GM19452 (cell line): ENCODE data around the gene CARD14.
"Not testable (repeated sequence)": the region's sequence is repeated elsewhere in the genome, so short reads cannot be mapped to it uniquely, and the experiment has no call there.

Experiments used
- ATAC-seq: cut with Tn5 transposase; IDR thresholded peaks from one replicate; pipeline ENCODE4 v1.9.1; 2021; ENCODE audit not compliant: unreplicated experiment

CARD14 gene

DNA sequence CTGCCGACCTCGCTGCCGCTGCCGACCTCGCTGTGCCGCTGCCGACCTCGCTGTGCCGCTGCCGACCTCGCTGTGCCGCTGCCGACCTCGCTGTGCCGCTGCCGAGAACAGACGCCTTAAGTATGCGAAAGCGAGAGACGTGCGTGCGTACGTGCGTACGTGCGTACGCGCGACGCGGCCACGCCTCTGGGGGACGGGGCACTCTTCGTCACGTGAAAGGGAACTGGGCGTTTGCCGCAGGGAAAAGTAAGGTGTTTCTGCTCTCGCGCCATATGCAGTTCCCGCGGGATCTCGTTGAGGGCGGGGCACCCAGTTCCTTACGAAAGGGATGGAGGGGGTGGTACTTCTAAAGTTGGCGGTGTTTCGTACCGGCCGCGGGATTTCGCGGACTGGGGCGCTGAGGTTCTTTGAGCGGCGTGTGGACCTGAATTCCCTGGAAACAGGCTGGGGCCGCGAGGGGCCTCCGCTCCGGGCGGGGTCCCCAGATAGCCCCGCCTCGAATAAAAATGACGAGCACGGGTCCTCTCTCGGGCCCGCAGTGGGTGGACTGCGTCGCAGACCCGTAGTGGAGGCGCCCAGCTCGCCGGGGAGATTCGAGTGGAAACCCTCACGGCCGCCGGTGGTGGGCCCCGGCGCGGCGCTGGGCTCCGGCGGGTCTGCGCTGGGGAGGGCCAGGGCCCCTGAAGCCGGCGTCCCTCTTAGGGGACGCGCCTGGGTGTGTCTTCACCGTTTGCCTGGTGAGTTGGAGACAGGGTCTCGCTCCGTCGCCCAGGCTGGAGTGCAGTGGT, 22.6 kb upstream of the CARD14 start, which contains the start of gene EIF4A3:
EIF4A3 (minus strand) TSS at position 94 of the 788 bp plus-strand sequence. CDS start 167 bp downstream, outside the sequence.
- peak; percentile 76 for ATAC-seq

DNA sequence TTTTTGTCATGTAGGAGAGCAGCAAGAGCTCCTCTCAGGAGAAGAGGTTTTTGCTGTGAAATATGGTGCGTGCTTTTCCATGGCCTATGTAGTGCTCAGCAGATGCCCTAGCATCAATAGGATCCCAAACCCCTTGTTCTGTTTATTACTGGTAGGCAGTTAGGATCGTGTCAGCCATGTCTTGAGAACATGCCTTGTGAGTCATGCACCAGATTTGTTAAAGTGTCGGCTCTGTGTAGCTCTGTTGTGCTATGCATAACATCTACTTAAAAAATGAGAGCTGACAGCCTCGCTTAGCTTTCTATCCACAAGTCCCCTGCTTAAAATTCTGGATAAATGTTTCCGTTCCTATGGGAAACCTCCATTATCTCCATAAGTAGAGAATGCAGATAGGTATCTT, 18.5 kb upstream of the CARD14 start:
- no peak for ATAC-seq

GRCh38 chr17:80152081-80152702, 17.6 kb upstream of the CARD14 start:
- ATAC-seq = no peak

GRCh38 chr17:80153004-80153403, 16.8 kb upstream of the CARD14 start:
- ATAC-seq = no peak

DNA sequence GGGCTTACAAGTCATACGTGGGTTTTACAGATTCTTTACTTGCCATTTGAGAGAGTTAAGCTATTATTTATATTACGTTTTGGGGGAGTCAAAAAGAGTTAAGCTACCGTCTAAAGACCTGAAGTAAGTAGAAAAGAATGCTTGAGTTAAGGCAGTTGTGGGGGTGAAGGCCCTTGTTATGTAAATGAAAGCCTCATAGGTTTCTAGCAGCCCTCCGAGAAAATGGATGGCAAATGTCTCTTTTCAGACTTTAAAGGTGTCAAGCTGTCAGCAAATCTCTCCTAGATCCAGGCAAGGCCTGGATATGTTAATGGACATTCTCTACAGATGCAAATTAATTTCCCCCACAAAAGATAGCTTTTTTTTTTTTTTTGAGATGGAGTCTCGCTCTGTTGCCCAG, 15.7 kb upstream of the CARD14 start:
- ATAC-seq = no peak

GRCh38 chr17:80155600-80155999, 14.2 kb upstream of the CARD14 start:
- not testable (repeated sequence) for ATAC-seq

GRCh38 chr17:80158846-80159245, 11.0 kb upstream of the CARD14 start:
- no peak for ATAC-seq

DNA sequence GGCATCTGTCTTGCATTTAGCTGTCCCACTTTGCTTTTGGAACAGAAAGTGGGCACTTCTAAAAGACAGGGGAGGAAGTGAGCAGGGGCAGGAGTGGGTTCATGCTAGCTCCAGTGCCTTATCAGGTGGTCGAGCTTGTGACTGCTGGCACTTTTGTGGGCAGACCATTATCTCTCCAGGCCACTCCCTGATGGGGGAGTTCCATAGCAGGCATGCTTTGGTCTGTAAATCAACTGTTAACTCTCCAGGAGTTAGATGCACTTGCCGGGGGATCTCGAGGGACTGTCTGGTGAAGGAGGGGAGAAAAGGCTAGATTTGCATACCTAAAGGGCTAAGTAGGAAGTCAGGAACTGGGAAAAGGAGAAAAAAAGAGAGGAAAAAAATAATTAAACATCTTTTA, 9.3 kb upstream of the CARD14 start:
- ATAC-seq = no peak

DNA sequence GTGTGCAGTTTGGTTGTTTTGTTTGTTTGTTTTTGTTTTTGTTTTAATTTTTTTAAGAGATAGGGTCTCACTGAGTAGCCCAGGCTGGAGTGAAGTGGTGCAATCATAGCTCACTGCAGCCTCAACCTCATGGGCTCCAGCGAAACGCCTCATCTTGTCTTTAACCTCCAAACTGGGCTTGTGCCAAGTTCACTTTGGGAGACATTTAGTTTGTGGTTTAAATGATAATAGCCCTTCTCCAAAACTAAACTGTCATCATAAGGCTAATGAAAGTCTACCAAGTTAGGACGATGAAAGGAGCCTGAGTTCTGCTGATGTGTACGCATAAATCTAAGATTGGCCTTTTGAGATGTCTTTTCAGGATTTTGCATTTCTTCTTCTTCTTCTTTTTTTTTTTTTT, 6.5 kb upstream of the CARD14 start:
- ATAC-seq = no peak

DNA sequence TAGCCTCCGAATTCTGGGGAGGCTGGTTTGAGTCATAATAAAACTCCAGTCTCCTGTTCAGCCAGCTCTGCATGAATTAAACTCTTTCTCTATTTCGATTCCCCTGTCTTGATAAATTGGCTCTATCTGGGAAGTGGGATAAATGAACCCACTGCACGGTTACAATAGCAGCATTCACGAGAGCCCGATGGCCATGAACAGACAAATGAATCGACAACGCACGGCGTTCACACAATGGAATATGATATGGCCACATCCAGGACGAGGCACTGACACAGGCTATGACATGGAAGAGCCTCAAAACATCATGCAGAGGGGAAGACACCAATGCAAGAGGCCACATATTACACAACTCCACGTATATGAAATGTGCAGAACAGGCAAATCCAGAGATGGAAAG, 5.6 kb upstream of the CARD14 start:
- no peak for ATAC-seq

DNA sequence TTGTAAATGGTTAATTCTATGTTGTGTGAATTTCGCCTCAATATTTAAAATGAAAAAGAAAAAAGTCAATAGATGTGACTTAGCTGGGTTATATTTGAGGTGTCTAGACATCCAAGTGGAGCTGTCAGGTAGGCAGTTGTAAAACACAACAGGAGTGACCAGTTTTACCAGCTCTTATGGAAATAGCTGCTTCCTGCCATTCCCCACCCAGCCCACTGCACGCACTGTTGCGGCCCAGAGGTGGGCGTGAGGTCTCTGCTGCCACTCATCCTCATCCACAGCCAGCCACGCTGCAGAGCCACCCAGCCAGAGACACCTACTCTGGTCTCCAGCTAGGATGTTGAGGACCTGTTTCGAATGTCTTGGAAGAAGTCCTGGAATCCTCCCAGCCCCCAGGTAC, 3.4 kb upstream of the CARD14 start:
- ATAC-seq = no peak

DNA sequence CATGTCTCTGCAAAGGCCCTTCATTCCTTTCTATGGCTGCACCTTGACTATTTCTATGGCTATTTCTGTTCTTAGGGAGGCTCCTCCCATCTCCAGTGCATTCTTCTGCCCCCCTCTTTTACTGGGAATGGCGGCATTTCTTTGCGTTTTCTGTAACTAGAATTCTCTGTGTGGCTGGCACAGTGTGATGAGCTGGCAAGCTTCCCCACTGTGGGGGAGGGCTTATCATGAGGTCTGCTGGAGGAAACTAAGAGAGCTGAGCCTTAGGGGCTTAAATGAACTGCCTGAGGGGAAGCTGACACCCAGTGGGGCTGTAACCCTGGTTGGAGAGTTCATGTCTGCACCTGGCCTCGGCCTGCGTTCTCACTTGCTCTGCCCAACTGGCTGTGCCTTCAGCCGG, 1.5 kb upstream of the CARD14 start:
- no peak for ATAC-seq

DNA sequence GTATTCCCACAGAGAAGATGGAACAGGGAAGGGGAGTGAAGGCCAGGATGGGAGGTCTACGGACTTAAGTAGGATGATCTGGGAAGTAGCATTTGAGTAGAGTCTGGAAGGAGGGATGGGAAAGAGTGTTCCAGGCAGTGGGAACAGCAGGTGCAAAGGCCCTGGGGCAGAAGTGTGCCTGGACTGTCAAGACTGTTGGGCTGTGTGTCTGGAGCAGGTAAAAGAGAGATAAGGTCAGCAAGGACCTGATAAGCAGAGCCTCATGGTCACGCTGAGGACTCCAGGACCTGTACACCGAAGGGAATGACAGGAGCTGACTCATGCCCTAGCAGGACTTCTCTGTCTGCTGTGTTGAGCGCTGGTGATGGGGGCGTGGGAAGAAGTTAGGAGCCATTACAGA, 723 bp upstream of the CARD14 start:
- ATAC-seq = no peak

- ATAC-seq = no peak
Observed at GRCh38 chr17:80171681-80172080, 1.9 kb downstream of the CARD14 start.

GRCh38 chr17:80173126-80173525, 3.3 kb downstream of the CARD14 start:
- ATAC-seq = no peak

DNA sequence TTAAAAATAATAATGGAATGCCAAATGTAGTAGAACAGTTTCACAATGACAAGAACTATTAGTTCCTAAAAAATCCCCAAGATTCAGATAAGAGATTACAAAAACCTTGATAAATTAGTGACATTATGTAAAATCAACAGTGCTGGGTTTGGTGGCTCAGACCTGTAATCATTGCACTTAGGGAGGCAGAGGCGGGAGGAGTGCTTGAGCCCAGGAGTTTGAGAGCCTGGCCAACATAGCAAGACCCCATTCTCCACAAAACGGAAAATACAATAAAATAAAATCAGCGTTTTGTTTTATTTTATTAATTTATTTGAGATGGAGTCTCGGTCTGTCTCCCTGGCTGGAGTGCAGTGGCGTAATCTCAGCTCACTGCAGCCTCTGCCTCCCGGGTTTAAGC, 4.1 kb downstream of the CARD14 start:
- no peak for ATAC-seq

DNA sequence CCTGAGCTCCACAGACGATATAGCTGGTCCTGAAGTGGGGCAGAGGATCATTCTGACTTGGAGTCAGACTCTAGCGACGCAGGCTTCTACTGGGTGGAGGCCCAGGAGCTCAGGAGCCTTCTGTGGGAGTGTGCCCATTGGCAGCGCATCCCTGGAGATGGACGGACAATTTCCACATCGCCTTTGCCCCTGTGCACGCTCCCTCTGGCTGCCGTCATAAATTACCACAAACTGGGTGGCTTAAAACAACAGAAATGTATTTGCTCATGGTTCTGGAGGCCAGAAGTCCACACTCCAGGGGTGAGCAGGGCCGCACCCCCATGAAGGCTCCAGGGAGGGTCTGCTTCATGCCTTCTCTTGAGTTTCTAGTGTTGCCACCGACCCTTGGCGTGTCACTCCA, 6.9 kb downstream of the CARD14 start:
- ATAC-seq = no peak

GRCh38 chr17:80177986-80178595, 8.3 kb downstream of the CARD14 start:
- no peak for ATAC-seq

GRCh38 chr17:80180192-80180591, 10.4 kb downstream of the CARD14 start:
- ATAC-seq = no peak

DNA sequence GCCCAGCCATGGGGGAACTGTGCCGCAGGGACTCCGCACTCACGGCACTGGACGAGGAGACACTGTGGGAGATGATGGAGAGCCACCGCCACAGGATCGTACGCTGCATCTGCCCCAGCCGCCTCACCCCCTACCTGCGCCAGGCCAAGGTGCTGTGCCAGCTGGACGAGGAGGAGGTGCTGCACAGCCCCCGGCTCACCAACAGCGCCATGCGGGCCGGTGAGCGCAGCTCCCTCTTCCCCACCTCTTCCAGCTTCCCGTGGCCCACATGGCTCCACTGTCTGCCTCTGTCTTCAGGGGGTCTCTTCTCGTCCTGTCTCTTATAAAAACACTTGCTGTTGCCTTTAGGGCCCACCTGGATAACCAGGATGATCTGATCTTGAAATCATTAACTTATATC, 11.6 kb downstream of the CARD14 start:
- ATAC-seq = no peak

- ATAC-seq = no peak
Observed at GRCh38 chr17:80182118-80182844, 12.5 kb downstream of the CARD14 start.

GRCh38 chr17:80182845-80183223, 13.0 kb downstream of the CARD14 start:
- ATAC-seq = no peak
